NT2/D1 (cell line): Measurements from ENCODE around the gene CD8B.

ENCODE experiments used
- DNase-seq: peaks from one replicate; pipeline ENCODE4 v3.0.0-alpha.2; 2011; ENCODE audit warnings: low read depth, low spot score
- H3K27me3 ChIP-seq: 2 replicates; pipeline ENCODE4 v1.6.0; 2011; ENCODE audit warnings: mild to moderate bottlenecking; ENCODE audit not compliant: insufficient read length, insufficient read depth
- H3K36me3 ChIP-seq: 2 replicates; pipeline ENCODE4 v1.6.1; 2011; ENCODE audit warnings: mild to moderate bottlenecking, low read length, mixed read lengths; ENCODE audit not compliant: insufficient read depth, insufficient read length
- H3K4me1 ChIP-seq: 2 replicates; pipeline ENCODE4 v1.5.1; 2011; ENCODE audit not compliant: insufficient read depth, insufficient read length
- H3K4me3 ChIP-seq: 2 replicates; pipeline ENCODE4 v1.5.1; 2011; ENCODE audit warnings: low read depth; ENCODE audit not compliant: insufficient read length
- H3K9ac ChIP-seq: 2 replicates; pipeline ENCODE4 v1.6.0; 2011; ENCODE audit warnings: low read depth; ENCODE audit not compliant: insufficient read length
- H3K9me3 ChIP-seq: 2 replicates; pipeline ENCODE4 v1.5.1; 2011; ENCODE audit warnings: mild to moderate bottlenecking, low read length; ENCODE audit not compliant: insufficient read depth
- SUZ12 ChIP-seq: IDR thresholded peaks from 2 replicates; pipeline ENCODE4 v1.6.1; 2011; ENCODE audit not compliant: insufficient read length, insufficient read depth; ENCODE audit errors: extremely low read depth
- YY1 ChIP-seq: IDR thresholded peaks from 2 replicates; pipeline ENCODE4 v1.6.1; 2011; ENCODE audit not compliant: insufficient read length, insufficient read depth
- ZNF274 ChIP-seq: IDR thresholded peaks from 2 replicates; pipeline ENCODE4 v1.6.1; 2011; ENCODE audit warnings: mild to moderate bottlenecking, low read depth, low read length

Gene CD8B

GRCh38 chr2:86808315-86809161 is 53.1 kb downstream of the CD8B start:
- peak overlapping the region; percentile 50 for H3K4me3 ChIP-seq
- no peaks in the 10 kb centered on the region for H3K36me3 ChIP-seq
- H3K27me3 ChIP-seq, result peaks cover 46% of the 10 kb centered on the region
- no peaks in the 10 kb centered on the region for H3K4me1 ChIP-seq
- peak; percentile 88 for DNase-seq
- peak overlapping the region; percentile 3 for H3K9ac ChIP-seq
- TF ChIP-seq YY1 (no peak), ZNF274 (no peak), SUZ12 (no peak)
- H3K9me3 ChIP-seq, result no peaks in the 10 kb centered on the region

- Histone ChIP-seq H3K9ac (peak overlapping the region; percentile 57), H3K36me3 (no peaks in the 10 kb centered on the region), H3K4me1 (no peaks in the 10 kb centered on the region), H3K27me3 (peaks cover 46% of the 10 kb centered on the region), H3K9me3 (no peaks in the 10 kb centered on the region), H3K4me3 (peak overlapping the region; percentile 50)
- TF ChIP-seq YY1, result no peak
- no peak for TF ChIP-seq ZNF274
- no peak for TF ChIP-seq SUZ12
- DNase-seq, result no peak
Observed at GRCh38 chr2:86807468-86808275, 54.0 kb downstream of the CD8B start.

DNA sequence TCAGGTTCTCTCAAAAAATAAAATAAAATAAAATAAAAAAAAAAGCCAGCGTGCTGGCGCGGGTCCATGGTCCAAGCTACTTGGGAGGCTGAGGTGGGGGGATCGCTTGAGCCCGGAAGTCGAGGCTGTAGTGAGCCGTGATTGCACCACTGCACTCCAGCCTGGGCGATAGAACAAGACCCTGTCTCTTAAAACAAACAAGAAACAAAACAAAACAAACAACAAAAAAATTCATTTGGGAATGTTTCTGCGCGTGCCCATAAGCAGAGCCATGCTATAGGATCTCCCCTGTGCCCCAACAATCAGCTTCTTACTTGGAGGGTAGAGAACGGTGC is 54.6 kb downstream of the CD8B start:
- TF ChIP-seq SUZ12 (no peak), YY1 (no peak), ZNF274 (no peak)
- no peaks in the 10 kb centered on the region for H3K36me3 ChIP-seq
- peak overlapping the region; percentile 57 for H3K9ac ChIP-seq
- no peaks in the 10 kb centered on the region for H3K9me3 ChIP-seq
- DNase-seq, result no peak
- peaks cover 46% of the 10 kb centered on the region for H3K27me3 ChIP-seq
- no peaks in the 10 kb centered on the region for H3K4me1 ChIP-seq
- H3K4me3 ChIP-seq, result peak overlapping the region; percentile 50

DNA sequence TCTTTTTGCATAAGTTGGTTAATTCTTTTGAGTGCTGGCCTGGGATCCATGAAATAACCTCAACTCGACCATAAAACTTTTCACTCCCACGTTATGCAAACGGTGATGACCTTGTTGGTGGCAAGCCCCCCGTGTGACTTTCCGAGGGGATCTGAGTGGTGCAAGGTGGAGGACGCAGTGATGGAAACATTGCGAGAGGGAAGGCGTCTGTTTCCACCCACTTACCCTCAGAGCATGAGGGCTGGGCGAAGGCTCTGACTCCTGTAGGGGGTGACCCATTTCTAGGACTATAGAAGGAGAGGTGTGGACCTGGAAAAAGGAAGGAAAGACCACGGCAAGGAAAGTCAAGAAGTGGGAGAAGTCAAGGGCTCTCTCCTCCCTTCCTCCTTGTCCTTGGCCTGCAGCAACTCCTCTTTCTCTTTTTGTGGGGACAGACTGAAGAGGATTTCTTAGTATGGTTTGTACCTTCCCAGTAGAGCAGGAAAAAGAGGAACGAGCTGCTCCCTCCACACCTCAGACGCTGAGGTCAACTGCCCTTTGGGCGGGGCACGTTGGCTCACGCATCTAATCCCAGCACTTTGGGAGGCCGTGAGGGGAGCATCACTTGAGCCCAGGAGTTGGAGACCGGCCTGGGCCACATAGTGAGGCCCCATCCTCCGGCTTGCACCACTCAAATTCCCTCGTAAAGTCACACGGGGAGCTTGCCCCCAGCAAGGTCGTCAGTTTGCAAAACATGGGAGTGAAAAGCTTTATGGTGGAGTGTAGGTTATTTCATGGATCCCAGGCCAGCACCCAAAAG is 55.4 kb downstream of the CD8B start:
- Histone ChIP-seq H3K9me3 (no peaks in the 10 kb centered on the region), H3K36me3 (no peaks in the 10 kb centered on the region), H3K9ac (no peak overlapping the region), H3K27me3 (peaks cover 46% of the 10 kb centered on the region), H3K4me1 (no peaks in the 10 kb centered on the region), H3K4me3 (no peak overlapping the region)
- TF ChIP-seq ZNF274 (no peak), SUZ12 (no peak), YY1 (no peak)
- DNase-seq, result no peak

DNA sequence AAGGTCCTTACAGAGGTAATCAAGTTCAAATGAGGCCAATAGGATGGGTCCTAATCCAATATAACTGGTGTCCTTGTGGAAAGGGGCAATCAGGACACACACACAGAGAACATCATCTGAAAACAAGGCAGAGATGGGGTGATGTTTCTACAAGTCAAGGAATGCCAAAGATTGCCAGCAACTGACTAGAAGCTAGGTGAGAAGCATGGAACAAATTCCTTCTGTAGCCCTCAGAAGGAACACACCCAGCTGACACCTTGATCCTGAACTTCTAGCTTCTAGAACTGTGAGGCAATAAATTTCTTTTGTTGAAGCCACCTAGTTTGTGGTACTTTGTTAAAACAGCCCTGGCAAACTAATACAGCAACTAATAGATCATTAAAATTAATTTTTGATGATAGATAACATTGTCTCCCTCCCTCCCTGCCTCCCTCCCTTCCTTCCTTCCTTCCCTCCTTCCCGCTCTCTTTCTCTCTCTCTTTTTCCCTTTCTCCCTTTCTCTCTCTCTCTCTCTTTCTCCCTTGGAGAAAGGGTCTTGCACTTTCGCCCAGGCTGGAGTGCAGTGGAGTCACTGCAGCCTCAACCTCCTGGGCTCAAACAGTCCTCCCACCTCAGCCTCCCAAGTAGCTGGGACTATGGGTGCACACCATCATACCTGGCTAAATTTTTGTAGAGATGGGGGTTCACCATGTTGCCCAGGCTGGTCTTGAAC is 60.7 kb downstream of the CD8B start:
- H3K36me3 ChIP-seq, result no peaks in the 10 kb centered on the region
- TF ChIP-seq YY1 (no peak), ZNF274 (no peak), SUZ12 (no peak)
- peaks cover 3% of the 10 kb centered on the region for H3K27me3 ChIP-seq
- H3K9ac ChIP-seq, result no peak overlapping the region
- H3K4me1 ChIP-seq, result no peaks in the 10 kb centered on the region
- H3K9me3 ChIP-seq, result peaks cover 14% of the 10 kb centered on the region
- DNase-seq, result no peak
- no peak overlapping the region for H3K4me3 ChIP-seq

GRCh38 chr2:86794861-86795260 is 66.8 kb downstream of the CD8B start:
- no peak for DNase-seq
- no peak overlapping the region for H3K9ac ChIP-seq
- no peaks in the 10 kb centered on the region for H3K4me1 ChIP-seq
- H3K9me3 ChIP-seq, result peaks cover 14% of the 10 kb centered on the region
- H3K27me3 ChIP-seq, result peaks cover 35% of the 10 kb centered on the region
- no peak overlapping the region for H3K4me3 ChIP-seq
- no peak for TF ChIP-seq ZNF274
- no peak for TF ChIP-seq SUZ12
- no peak for TF ChIP-seq YY1
- H3K36me3 ChIP-seq, result no peaks in the 10 kb centered on the region
